Cardiac muscle cell (in vitro differentiated cells and primary cell): ENCODE data around the gene NSRP1. TPM values are rescaled to one million over a fixed set of nuclear protein-coding genes. Genes with fewer than 3 reads are reported as not detected.
A peak's percentile ranks its signal among the peaks of the same experiment; 100 is the strongest.

Experiments
- DNase-seq, 2 donors: peaks; one replicate each; pipeline versions ENCODE4 v3.0.0 to v3.0.0-alpha.2; 2010 to 2017; ENCODE audit warnings: low read depth in 1 of 2, low spot score in 1 of 2
- H3K27ac ChIP-seq: fragments of 200-600 bp; sonication (generic); 2 replicates; pipeline ENCODE4 v1.5.1; 2016
- H3K27me3 ChIP-seq: fragments of 200-600 bp; sonication (generic); 2 replicates; pipeline ENCODE4 v1.6.0; 2016; ENCODE audit warnings: control low read depth
- H3K36me3 ChIP-seq: fragments of 200-600 bp; sonication (generic); 2 replicates; pipeline ENCODE4 v1.5.1; 2016; ENCODE audit warnings: control low read depth
- H3K4me1 ChIP-seq: fragments of 200-600 bp; sonication (generic); 2 replicates; pipeline ENCODE4 v1.8.1; 2017; ENCODE audit warnings: low read depth, mild to moderate bottlenecking, mixed run types
- H3K4me3 ChIP-seq: fragments of 200-600 bp; sonication (generic); 2 replicates; pipeline ENCODE4 v1.5.1; 2016; ENCODE audit warnings: mild to moderate bottlenecking
- H3K9me3 ChIP-seq: fragments of 200-600 bp; sonication (generic); 2 replicates; pipeline ENCODE4 v1.5.1; 2017; ENCODE audit warnings: low read depth, mild to moderate bottlenecking, control low read depth
- CTCF ChIP-seq: IDR thresholded peaks from 2 replicates; pipeline ENCODE4 v1.5.1; 2012; ENCODE audit warnings: low read depth, mild to moderate bottlenecking, low read length
- polyA plus RNA-seq: library from polyadenylated mRNA; unstranded; fragments of >200 nt; fragmentation: Nextera tagmentation; extraction: Ambion mirVana; gene quantifications from 2 replicates; pipeline ENCODE4 v1.2.1, GENCODE V29; 2016
- total RNA-seq: library from RNA; depleted of rRNA; stranded (reverse); fragments of >200 nt; gene quantifications from 2 replicates; pipeline ENCODE4 v1.2.3, GENCODE V29; 2016

NSRP1 gene
- total and polyA plus RNA-seq, 2 experiments from 2014 or later: 14.6 to 29.1 TPM

DNA sequence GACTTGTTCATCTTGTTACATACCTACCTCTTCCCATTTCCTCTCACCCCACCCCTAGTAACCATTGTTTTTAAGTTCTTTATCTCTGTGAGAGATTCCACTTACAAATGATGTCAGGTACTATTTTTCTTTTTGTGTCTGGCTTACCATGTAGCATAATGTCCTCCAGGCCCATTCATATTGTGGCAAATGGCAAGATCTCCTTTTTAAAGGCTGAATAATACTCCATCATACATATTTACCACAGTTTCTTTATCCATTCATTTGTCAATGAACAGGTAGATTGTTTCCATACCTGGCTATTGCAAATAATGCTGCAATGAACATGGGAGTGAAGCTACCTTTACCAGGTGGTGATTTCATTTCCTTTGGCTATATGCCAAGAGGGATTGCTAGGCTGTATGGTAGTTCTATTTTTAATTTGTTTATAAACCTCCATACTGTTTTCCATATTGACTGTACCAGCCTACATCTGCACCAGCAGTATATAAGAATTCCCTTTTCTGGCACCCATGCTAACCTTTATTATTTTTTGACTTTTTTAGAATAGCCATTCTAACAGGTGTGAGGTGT lies 53.9 kb downstream of the NSRP1 start:
- H3K27ac ChIP-seq: no peak overlapping the region
- H3K4me1 ChIP-seq: no peaks in the 10 kb centered on the region
- H3K27me3 ChIP-seq: no peaks in the 10 kb centered on the region
- H3K4me3 ChIP-seq: no peak overlapping the region
- H3K36me3 ChIP-seq: peaks cover 16% of the 10 kb centered on the region
- no peak for TF ChIP-seq CTCF
- no peak for DNase-seq
- no peaks in the 10 kb centered on the region for H3K9me3 ChIP-seq

DNA sequence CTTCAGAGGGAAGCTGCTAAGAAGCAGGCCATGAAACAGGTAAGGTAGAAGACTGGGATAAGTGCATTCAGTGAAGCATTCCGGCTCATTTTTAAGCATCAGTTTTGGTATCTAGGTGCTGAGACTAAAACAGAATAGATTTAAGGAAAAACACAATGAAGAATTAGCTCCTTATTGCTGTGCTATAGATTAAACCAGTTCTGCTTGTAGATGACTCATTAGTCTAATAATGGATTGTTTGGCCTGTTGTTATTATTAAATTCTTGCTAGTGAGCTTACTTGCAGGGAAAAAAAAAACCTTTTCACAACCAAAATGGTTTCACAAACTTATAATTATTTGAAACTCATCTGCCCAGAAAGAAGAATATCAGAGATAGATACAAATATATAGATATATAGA lies 55.9 kb downstream of the NSRP1 start:
- Histone ChIP-seq H3K27me3 (no peaks in the 10 kb centered on the region), H3K4me3 (no peak overlapping the region), H3K9me3 (no peaks in the 10 kb centered on the region), H3K4me1 (no peaks in the 10 kb centered on the region), H3K27ac (no peak overlapping the region), H3K36me3 (peaks cover 16% of the 10 kb centered on the region)
- DNase-seq: no peak
- TF ChIP-seq CTCF: no peak

GRCh38 chr17:30173649-30174048 lies 57.0 kb downstream of the NSRP1 start:
- H3K9me3 ChIP-seq: no peaks in the 10 kb centered on the region
- no peaks in the 10 kb centered on the region for H3K27me3 ChIP-seq
- TF ChIP-seq CTCF: no peak
- no peak overlapping the region for H3K4me3 ChIP-seq
- peak in 1 of 2 donors; percentile 32 for DNase-seq
- no peak overlapping the region for H3K27ac ChIP-seq
- no peaks in the 10 kb centered on the region for H3K4me1 ChIP-seq
- peaks cover 16% of the 10 kb centered on the region for H3K36me3 ChIP-seq

- DNase-seq: no peak
- no peaks in the 10 kb centered on the region for H3K9me3 ChIP-seq
- no peaks in the 10 kb centered on the region for H3K27me3 ChIP-seq
- H3K36me3 ChIP-seq: peaks cover 21% of the 10 kb centered on the region
- no peak overlapping the region for H3K4me3 ChIP-seq
- H3K4me1 ChIP-seq: no peaks in the 10 kb centered on the region
- no peak for TF ChIP-seq CTCF
- no peak overlapping the region for H3K27ac ChIP-seq
These were observed 57.9 kb downstream of the NSRP1 start for GRCh38 chr17:30174556-30174955.

DNA sequence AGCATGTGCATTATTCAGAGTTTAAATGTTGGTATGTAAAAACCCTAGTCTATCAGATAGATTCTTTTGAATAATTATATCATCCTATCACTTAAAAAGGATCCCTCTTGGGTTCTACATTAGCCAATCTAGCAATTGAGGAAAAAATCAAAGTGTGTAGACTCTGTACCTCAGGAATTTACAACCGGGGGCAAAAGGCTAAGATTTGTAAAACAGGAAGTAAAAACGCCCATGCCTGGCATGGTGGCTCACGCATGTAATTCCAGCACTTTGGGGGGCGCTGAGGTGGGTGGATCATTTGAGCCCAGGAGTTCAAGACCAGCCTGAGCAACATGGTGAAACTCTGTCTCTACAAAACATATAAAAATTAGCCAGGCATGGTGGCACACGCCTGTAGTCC lies 60.2 kb downstream of the NSRP1 start:
- Histone ChIP-seq H3K27me3 (no peaks in the 10 kb centered on the region), H3K27ac (no peak overlapping the region), H3K9me3 (no peaks in the 10 kb centered on the region), H3K36me3 (peaks cover 38% of the 10 kb centered on the region), H3K4me1 (no peaks in the 10 kb centered on the region), H3K4me3 (no peak overlapping the region)
- no peak for TF ChIP-seq CTCF
- DNase-seq: no peak
